Immature natural killer cell (primary cell): ENCODE measurements around the gene BRD1. TPM values are rescaled to one million over a fixed set of nuclear protein-coding genes. Genes with fewer than 3 reads are reported as not detected.
"Not testable (repeated sequence)": the region's sequence is repeated elsewhere in the genome, so short reads cannot be mapped to it uniquely, and the experiment has no call there.

Experiments
- DNase-seq, 3 donors: peaks; one replicate each; pipeline ENCODE4 v3.0.0; 2022; ENCODE audit warnings: mixed read lengths in 1 of 3
- H3K27ac Mint-ChIP-seq, 6 donors: one replicate each; pipeline ENCODE4 v1.8.0; 2020; ENCODE audit warnings: mixed read lengths in 6 of 6, mild to moderate bottlenecking in 5 of 6, inconsistent platforms in 4 of 6, moderate library complexity in 3 of 6
- H3K27me3 Mint-ChIP-seq, 3 donors: one replicate each; pipeline ENCODE4 v1.8.0; 2020 to 2021; ENCODE audit warnings: low read depth in 3 of 3, mild to moderate bottlenecking in 3 of 3, mixed read lengths in 3 of 3, moderate library complexity in 3 of 3, inconsistent platforms in 1 of 3
- H3K36me3 Mint-ChIP-seq, 3 donors: one replicate each; pipeline ENCODE4 v1.8.0; 2020; ENCODE audit warnings: mixed read lengths in 3 of 3, inconsistent platforms in 2 of 3, mild to moderate bottlenecking in 2 of 3
- H3K4me1 Mint-ChIP-seq, 2 donors: one replicate each; pipeline ENCODE4 v1.8.0; 2020; ENCODE audit warnings: inconsistent platforms in 2 of 2, mild to moderate bottlenecking in 2 of 2, mixed read lengths in 2 of 2, moderate library complexity in 1 of 2
- H3K4me3 Mint-ChIP-seq, 5 donors: one replicate each; pipeline ENCODE4 v1.8.0; 2020; ENCODE audit warnings: mild to moderate bottlenecking in 5 of 5, mixed read lengths in 5 of 5, inconsistent platforms in 3 of 5, moderate library complexity in 3 of 5
- H3K9me3 Mint-ChIP-seq, 6 donors: one replicate each; pipeline ENCODE4 v1.8.0; 2020; ENCODE audit warnings: mild to moderate bottlenecking in 6 of 6, mixed read lengths in 6 of 6, inconsistent platforms in 4 of 6, moderate library complexity in 3 of 6
- polyA plus RNA-seq, 3 donors: library from polyadenylated mRNA; unstranded; fragments of 300-500 nt; fragmentation: Illumina TruSeq; gene quantifications; one replicate each; pipeline ENCODE4 v1.2.3, GENCODE V29; 2021

Gene BRD1
- polyA plus RNA-seq, 3 donors from 2014 or later, result 1.5 to 4.5 (median 2.1) TPM

GRCh38 chr22:49862496-49862776, 34.8 kb upstream of the BRD1 start:
- H3K36me3 Mint-ChIP-seq, result peaks cover 10 to 19% (median 18%) of the 10 kb centered on the region in 3 donors
- no peak overlapping the region for H3K4me3 Mint-ChIP-seq
- H3K9me3 Mint-ChIP-seq, result peaks cover 0 to 15% (median 5%) of the 10 kb centered on the region in 6 donors
- DNase-seq, result no peak
- peaks cover 2 to 18% (median 14%) of the 10 kb centered on the region in 3 donors for H3K27me3 Mint-ChIP-seq
- peaks cover 41 to 51% of the 10 kb centered on the region in 2 donors for H3K4me1 Mint-ChIP-seq
- peak overlapping the region in 1 of 6 donors; percentile 24 for H3K27ac Mint-ChIP-seq

DNA sequence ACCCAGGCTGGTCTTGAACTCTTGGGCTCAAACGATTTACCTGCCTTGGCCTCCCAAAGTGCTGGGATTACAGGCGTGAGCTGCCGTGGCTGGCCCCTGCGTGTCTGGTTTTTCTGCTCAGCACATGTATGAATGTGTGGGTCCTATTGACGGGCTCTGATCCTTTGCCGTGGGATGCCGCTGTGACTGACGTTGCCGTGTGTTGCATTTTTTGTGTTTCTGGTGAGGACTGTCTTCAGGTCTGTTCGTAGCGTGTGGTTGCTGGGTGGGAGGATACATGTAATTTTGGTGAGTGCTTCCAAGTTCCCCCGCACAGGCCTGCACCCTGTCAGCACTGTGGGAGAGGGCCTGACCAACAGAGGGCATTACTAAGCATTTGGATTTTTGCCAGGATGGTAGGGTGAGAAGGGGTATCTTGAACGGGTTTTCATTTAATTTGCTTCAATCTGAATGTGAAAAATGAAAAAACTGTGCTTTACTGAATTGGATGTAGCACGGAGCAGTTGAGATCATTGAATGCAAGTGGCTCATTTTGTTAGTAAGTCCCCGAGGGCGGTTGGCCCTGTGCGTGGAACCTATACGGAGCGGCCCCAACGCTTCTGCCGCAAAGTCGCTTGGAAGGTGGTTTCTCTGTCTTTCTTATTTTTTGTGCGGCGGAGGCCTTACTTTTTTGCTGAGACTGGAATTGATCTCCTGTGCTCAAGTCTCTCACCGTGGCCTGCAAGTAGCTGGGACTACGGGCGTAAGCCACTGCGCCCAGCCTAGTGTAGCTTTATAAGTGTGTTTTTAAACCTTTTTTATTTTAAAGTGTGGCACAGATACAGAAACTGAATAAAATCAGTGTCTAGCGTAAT, 34.2 kb upstream of the BRD1 start:
- Mint-ChIP-seq H3K27ac (peak overlapping the region in 2 of 6 donors; percentile 24 to 41), H3K27me3 (peaks cover 2 to 12% (median 10%) of the 10 kb centered on the region in 3 donors)

GRCh38 chr22:49858827-49859226, 31.2 kb upstream of the BRD1 start:
- Mint-ChIP-seq H3K4me3 (no peak overlapping the region), H3K36me3 (no peaks in the 10 kb centered on the region), H3K4me1 (peaks cover 38 to 46% of the 10 kb centered on the region in 2 donors), H3K9me3 (no peaks in the 10 kb centered on the region), H3K27ac (peak overlapping the region in 2 of 6 donors; percentile 42 to 86), H3K27me3 (peaks cover 4 to 12% (median 6%) of the 10 kb centered on the region in 3 donors)
- no peak for DNase-seq

More for the DNA sequence above, 34.2 kb upstream of the BRD1 start:
- Mint-ChIP-seq H3K36me3 (peaks cover 8 to 15% (median 14%) of the 10 kb centered on the region in 3 donors), H3K4me1 (peaks cover 37 to 46% of the 10 kb centered on the region in 2 donors), H3K9me3 (peaks cover 0 to 12% (median 5%) of the 10 kb centered on the region in 6 donors), H3K4me3 (no peak overlapping the region)
- DNase-seq, result no peak

DNA sequence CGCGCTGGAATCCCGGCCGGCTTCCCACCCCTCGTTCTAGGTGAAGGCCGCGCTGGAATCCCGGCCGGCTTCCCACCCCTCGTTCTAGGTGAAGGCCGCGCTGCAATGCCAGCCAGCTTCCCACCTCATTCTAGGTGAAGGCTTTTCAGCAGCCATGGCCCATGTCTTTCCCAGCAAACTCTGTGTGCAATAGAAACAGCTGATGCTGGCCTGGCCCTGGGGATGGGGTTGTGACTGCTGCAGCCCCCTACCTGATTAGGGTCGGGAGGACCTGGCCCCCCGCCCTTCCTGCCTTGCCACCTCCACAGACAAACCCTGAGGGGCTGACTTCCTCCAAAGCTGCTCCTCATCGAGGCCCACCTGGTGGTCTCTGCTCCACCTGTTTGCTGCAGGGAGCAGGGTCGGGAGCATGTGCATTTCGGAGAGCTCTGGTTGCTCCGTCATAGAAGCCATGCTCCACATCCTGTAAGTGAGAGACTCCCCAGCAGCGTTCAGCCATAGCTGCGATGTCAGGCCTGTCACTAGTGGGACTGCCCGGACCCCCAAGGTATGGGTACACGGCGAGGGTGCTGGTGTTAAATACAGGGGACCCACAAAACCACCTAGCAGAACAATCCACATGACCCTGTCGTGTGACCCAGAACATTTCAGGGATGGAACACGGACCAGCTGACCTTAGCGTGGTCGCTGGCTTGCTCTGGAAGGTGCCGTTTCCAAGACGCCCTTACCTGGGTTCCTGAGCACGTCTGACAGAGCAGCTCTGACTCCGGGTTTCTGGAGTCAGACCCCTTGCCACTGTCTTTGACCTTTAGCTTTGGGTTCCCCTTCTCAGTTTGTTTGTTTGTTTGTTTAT, 29.3 kb upstream of the BRD1 start:
- Mint-ChIP-seq H3K4me1 (peaks cover 38 to 44% of the 10 kb centered on the region in 2 donors), H3K27ac (peak overlapping the region in 1 of 6 donors; percentile 31), H3K9me3 (no peaks in the 10 kb centered on the region), H3K4me3 (peak overlapping the region in 1 of 5 donors; percentile 20), H3K36me3 (no peaks in the 10 kb centered on the region), H3K27me3 (peaks cover 4 to 16% (median 6%) of the 10 kb centered on the region in 3 donors)
- DNase-seq, result no peak

DNA sequence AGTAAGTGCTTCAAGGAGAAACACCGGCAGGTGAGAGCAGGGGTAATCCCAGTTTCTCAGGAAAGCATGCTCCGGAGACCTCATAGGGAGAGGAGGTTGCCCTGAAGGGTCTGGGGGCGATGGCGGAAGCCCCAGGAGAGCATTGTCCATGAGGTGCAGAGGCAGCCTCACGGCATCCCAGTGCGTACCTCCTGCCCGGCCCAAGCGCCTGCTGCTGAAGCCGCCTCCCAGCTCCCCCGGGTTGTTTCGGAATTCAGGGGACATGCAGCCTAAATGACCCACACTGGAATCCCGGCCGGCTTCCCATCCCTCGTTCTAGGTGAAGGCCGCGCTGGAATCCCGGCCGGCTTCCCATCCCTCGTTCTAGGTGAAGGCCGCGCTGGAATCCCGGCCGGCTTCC, 28.7 kb upstream of the BRD1 start:
- Mint-ChIP-seq H3K27me3 (peaks cover 4 to 19% (median 6%) of the 10 kb centered on the region in 3 donors), H3K4me3 (peak overlapping the region in 3 of 5 donors; percentile 91 to 95 (median 94)), H3K4me1 (peaks cover 36 to 46% of the 10 kb centered on the region in 2 donors), H3K36me3 (peaks cover 0 to 3% (median 0%) of the 10 kb centered on the region in 3 donors), H3K27ac (peak overlapping the region in 4 of 6 donors; percentile 62 to 96 (median 94)), H3K9me3 (no peaks in the 10 kb centered on the region)
- no peak for DNase-seq

DNA sequence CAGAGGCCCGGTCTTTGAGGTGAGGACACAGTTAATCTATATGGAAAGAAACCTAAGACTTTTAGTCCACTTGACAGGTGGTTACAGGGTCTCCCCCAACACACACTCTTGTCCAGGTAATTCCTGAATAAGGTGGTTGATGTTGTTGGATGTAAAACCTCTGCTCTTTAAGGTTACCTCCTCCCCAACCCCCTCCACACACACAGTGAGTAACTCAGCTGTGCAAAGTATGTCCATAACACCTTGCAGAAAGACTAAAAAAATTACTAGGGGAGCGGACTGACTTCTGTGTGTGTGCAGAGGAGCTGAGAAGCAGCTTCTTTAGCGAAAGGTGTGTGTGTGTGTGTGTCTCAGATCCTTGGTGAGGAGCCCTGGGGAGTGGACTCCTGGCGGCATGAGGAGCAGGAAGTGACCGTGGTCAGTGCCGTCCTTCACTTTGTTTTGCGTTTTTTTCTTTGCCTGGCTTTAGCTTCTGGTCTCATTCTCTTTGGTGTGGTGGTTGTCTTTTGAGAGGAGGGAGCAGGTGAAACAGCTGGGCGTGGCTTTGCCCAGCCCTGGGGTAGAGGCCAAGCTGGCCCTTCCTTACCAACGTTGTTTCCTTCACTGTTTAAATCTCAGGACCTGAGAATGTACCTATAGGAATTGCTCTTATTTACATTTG, 27.7 kb upstream of the BRD1 start:
- Mint-ChIP-seq H3K4me1 (peaks cover 40 to 55% of the 10 kb centered on the region in 2 donors), H3K27ac (peak overlapping the region; percentile 62 to 96 (median 95)), H3K27me3 (peaks cover 7 to 25% (median 14%) of the 10 kb centered on the region in 3 donors), H3K4me3 (peak overlapping the region; percentile 91 to 95 (median 95)), H3K36me3 (peaks cover 0 to 3% (median 0%) of the 10 kb centered on the region in 3 donors), H3K9me3 (no peaks in the 10 kb centered on the region)
- DNase-seq, result peak in 1 of 3 donors; percentile 13

- peak overlapping the region; percentile 87 to 96 (median 95) for H3K27ac Mint-ChIP-seq
- H3K36me3 Mint-ChIP-seq, result peaks cover 0 to 3% (median 0%) of the 10 kb centered on the region in 3 donors
- peaks cover 46 to 54% of the 10 kb centered on the region in 2 donors for H3K4me1 Mint-ChIP-seq
- H3K9me3 Mint-ChIP-seq, result no peaks in the 10 kb centered on the region
- H3K27me3 Mint-ChIP-seq, result peaks cover 11 to 27% (median 14%) of the 10 kb centered on the region in 3 donors
- peak in 2 of 3 donors; percentile 24 to 36 for DNase-seq
- H3K4me3 Mint-ChIP-seq, result peak overlapping the region; percentile 91 to 95 (median 95)
Observed at GRCh38 chr22:49853981-49854831, 26.5 kb upstream of the BRD1 start.

DNA sequence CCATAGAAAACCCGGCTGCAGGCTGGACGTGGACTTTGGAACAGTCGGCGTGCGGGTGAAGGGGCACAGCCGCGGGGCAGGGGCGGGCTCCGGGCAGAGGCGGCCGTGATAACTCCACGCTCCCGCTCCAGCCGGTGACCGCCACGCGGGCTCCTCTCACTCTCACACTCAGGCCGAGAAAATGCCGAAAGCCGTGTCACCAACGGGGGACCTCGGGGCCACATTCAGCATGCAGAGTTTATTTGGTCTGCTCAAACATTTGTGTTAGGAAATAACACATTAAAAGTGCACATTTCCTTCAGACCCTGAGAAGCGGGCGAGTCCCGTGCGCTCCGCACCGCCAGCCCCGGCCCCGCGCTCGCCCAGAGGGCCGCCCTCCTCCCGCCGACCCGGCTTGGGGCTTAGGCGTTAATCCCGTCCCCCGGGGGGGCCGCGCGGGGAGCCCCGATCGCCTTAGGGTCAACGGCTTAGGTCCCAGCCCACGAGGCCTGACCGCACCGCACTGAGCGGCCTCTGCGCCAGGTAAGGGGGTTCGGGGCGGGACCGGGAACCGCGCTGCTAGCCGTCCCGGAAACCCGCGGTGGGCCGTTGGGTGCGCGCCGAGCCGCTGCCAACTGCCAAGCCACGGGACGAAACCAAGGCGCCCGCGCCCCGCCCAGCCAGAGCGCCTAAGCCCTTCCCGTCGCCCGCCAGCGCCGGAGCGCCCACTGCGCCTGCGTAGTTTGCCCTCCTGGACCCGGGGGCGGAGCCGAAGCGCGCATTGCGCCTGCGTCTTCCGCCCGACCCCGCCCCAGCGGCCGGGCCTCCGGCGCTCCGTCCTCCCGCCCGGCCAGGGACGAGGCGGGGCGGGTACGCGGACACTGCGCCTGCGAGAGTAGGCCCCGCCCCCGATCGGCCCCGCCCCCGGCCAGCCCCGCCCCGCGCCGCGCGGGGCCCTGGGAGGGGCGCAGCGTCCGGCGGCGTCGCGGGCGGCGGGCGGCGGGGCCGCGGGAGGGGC, 25.5 kb upstream of the BRD1 start, which contains the start of gene ZBED4:
ZBED4 (plus strand) TSS at position 947 of the 997 bp plus-strand sequence. CDS start 29,819 bp downstream, outside the sequence.
- Mint-ChIP-seq H3K27me3 (peaks cover 11 to 27% (median 14%) of the 10 kb centered on the region in 3 donors), H3K4me1 (peaks cover 39 to 44% of the 10 kb centered on the region in 2 donors)

GRCh38 chr22:49852568-49852897, 24.9 kb upstream of the BRD1 start:
- Mint-ChIP-seq H3K27ac (peak overlapping the region; percentile 40 to 86 (median 52)), H3K4me1 (peaks cover 42 to 44% of the 10 kb centered on the region in 2 donors), H3K4me3 (peak overlapping the region; percentile 68 to 82 (median 72)), H3K27me3 (peaks cover 13 to 31% (median 14%) of the 10 kb centered on the region in 3 donors)
- not testable (repeated sequence) for H3K36me3 Mint-ChIP-seq, DNase-seq, H3K9me3 Mint-ChIP-seq

More for the DNA sequence above, 25.5 kb upstream of the BRD1 start, which contains the start of gene ZBED4:
- H3K9me3 Mint-ChIP-seq, result no peaks in the 10 kb centered on the region
- peak within 1 kb of the TSS; percentile 91 to 95 (median 95) for H3K4me3 Mint-ChIP-seq
- peak; percentile 100 for DNase-seq
- H3K27ac Mint-ChIP-seq, result peak within 1 kb of the TSS; percentile 87 to 96 (median 95)
- H3K36me3 Mint-ChIP-seq, result peaks cover 0 to 3% (median 0%) of the 10 kb centered on the region in 3 donors

- no peak for DNase-seq
- Mint-ChIP-seq H3K4me3 (peak overlapping the region; percentile 53 to 78 (median 74)), H3K36me3 (peaks cover 0 to 3% (median 0%) of the 10 kb centered on the region in 3 donors), H3K27ac (peak overlapping the region in 3 of 6 donors; percentile 40 to 83 (median 61)), H3K9me3 (no peaks in the 10 kb centered on the region), H3K4me1 (peaks cover 39 to 40% of the 10 kb centered on the region in 2 donors), H3K27me3 (peaks cover 18 to 35% (median 19%) of the 10 kb centered on the region in 3 donors)
Observed at GRCh38 chr22:49850959-49851802, 23.5 kb upstream of the BRD1 start.
